ENCODE measurements around the gene ATG16L2.
"Not testable (repeated sequence)": the region's sequence is repeated elsewhere in the genome, so short reads cannot be mapped to it uniquely, and the experiment has no call there.

DNA sequence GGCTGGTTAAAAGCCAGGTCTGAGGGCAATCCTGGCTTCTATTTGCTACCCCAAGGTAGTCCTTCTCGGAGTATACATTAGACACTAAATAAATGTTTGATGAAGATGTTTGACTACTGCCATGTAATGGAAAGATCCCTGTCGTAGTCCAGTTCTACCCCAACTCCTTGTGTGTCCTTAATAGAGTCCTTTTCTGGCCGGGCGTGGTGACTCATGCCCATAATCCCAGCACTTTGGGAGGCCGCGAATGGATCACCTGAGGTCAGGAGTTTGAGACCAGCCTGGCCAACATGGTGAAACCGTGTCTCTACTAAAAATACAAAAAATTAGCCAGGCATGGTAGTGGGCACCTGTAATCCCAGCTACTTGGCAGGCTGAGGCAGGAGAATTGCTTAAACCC lies 23.0 kb upstream of the ATG16L2 start:
- TF ChIP-seq, protein P1, sequence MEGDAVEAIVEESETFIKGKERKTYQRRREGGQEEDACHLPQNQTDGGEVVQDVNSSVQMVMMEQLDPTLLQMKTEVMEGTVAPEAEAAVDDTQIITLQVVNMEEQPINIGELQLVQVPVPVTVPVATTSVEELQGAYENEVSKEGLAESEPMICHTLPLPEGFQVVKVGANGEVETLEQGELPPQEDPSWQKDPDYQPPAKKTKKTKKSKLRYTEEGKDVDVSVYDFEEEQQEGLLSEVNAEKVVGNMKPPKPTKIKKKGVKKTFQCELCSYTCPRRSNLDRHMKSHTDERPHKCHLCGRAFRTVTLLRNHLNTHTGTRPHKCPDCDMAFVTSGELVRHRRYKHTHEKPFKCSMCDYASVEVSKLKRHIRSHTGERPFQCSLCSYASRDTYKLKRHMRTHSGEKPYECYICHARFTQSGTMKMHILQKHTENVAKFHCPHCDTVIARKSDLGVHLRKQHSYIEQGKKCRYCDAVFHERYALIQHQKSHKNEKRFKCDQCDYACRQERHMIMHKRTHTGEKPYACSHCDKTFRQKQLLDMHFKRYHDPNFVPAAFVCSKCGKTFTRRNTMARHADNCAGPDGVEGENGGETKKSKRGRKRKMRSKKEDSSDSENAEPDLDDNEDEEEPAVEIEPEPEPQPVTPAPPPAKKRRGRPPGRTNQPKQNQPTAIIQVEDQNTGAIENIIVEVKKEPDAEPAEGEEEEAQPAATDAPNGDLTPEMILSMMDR (IDR thresholded peaks at IDR 0.05; ENCODE audit: low read length): not testable (repeated sequence)
- TF ChIP-seq EZH2 (IDR thresholded peaks at IDR 0.05; ENCODE audit: borderline replicate concordance, low read length): not testable (repeated sequence)

Data from OCI-LY1 (cell line).